Hepatocyte (in vitro differentiated cells): Measurements from ENCODE around the gene MYBPH.

Experiments
- CTCF ChIP-seq: fragments of 200-600 bp; sonication (generic); IDR thresholded peaks from 2 replicates; pipeline ENCODE4 v1.5.1; 2016; ENCODE audit warnings: antibody characterized with exemption, mild to moderate bottlenecking; ENCODE audit not compliant: poor library complexity
- EZH2 ChIP-seq: fragments of 200-600 bp; sonication (generic); IDR thresholded peaks from 2 replicates; pipeline ENCODE4 v1.6.1; 2016; ENCODE audit warnings: antibody characterized with exemption, mild to moderate bottlenecking, borderline replicate concordance
- EZH2phosphoT487 ChIP-seq: fragments of 200-600 bp; sonication (generic); IDR thresholded peaks from one replicate; pipeline ENCODE4 v1.6.1; 2018; ENCODE audit warnings: antibody characterized with exemption, mild to moderate bottlenecking, low read depth, moderate library complexity; ENCODE audit not compliant: unreplicated experiment, severe bottlenecking

GRCh38 chr1:203144661-203145060 lies 31.0 kb downstream of the MYBPH start:
- no peak for TF ChIP-seq CTCF
- no peak for TF ChIP-seq EZH2
- TF ChIP-seq EZH2phosphoT487: no peak
